ENCODE results near the gene ARID3C.

ARID3C gene

GRCh38 chr9:34644766-34645314 is 16.0 kb upstream of the ARID3C start:
- no peak for TF ChIP-seq GATA3 (IDR thresholded peaks at IDR 0.05; ENCODE audit: low read depth, low read length)
- TF ChIP-seq GATA2 (IDR thresholded peaks at IDR 0.05; ENCODE audit: low read depth, low read length), result no peak

- TF ChIP-seq GATA3 (IDR thresholded peaks at IDR 0.05; ENCODE audit: low read depth, low read length) (no peak), GATA2 (IDR thresholded peaks at IDR 0.05; ENCODE audit: low read depth, low read length) (no peak)
These were observed 13.8 kb upstream of the ARID3C start for GRCh38 chr9:34642679-34643078.

GRCh38 chr9:34638138-34638445 is 9.2 kb upstream of the ARID3C start:
- TF ChIP-seq GATA3 (IDR thresholded peaks at IDR 0.05; ENCODE audit: low read depth, low read length) (no peak), GATA2 (IDR thresholded peaks at IDR 0.05; ENCODE audit: low read depth, low read length) (no peak)

- TF ChIP-seq GATA2 (IDR thresholded peaks at IDR 0.05; ENCODE audit: low read depth, low read length) (no peak), GATA3 (IDR thresholded peaks at IDR 0.05; ENCODE audit: low read depth, low read length) (no peak)
These were observed 8.7 kb upstream of the ARID3C start, which contains the start of gene SIGMAR1 for GRCh38 chr9:34637356-34638137. Gene SIGMAR1, minus strand, starts transcription at chr9:34637787. Its CDS starts 90 bp downstream, at chr9:34637697.

GRCh38 chr9:34636791-34637355 is 8.0 kb upstream of the ARID3C start:
- no peak for TF ChIP-seq GATA2 (IDR thresholded peaks at IDR 0.05; ENCODE audit: low read depth, low read length)
- TF ChIP-seq GATA3 (IDR thresholded peaks at IDR 0.05; ENCODE audit: low read depth, low read length), result no peak

GRCh38 chr9:34635556-34635955 is 6.7 kb upstream of the ARID3C start:
- no peak for TF ChIP-seq GATA2 (IDR thresholded peaks at IDR 0.05; ENCODE audit: low read depth, low read length)
- no peak for TF ChIP-seq GATA3 (IDR thresholded peaks at IDR 0.05; ENCODE audit: low read depth, low read length)

GRCh38 chr9:34634551-34635248 is 5.8 kb upstream of the ARID3C start:
- no peak for TF ChIP-seq GATA3 (IDR thresholded peaks at IDR 0.05; ENCODE audit: low read depth, low read length)
- no peak for TF ChIP-seq GATA2 (IDR thresholded peaks at IDR 0.05; ENCODE audit: low read depth, low read length)

- TF ChIP-seq GATA3 (IDR thresholded peaks at IDR 0.05; ENCODE audit: low read depth, low read length) (no peak), GATA2 (IDR thresholded peaks at IDR 0.05; ENCODE audit: low read depth, low read length) (no peak)
These were observed 5.1 kb upstream of the ARID3C start for GRCh38 chr9:34633851-34634550.

GRCh38 chr9:34633166-34633565 is 4.3 kb upstream of the ARID3C start:
- TF ChIP-seq GATA2 (IDR thresholded peaks at IDR 0.05; ENCODE audit: low read depth, low read length) (no peak), GATA3 (IDR thresholded peaks at IDR 0.05; ENCODE audit: low read depth, low read length) (no peak)

- TF ChIP-seq GATA2 (IDR thresholded peaks at IDR 0.05; ENCODE audit: low read depth, low read length) (no peak), GATA3 (IDR thresholded peaks at IDR 0.05; ENCODE audit: low read depth, low read length) (no peak)
These were observed 1.7 kb upstream of the ARID3C start for GRCh38 chr9:34630402-34631154.

- TF ChIP-seq GATA2 (IDR thresholded peaks at IDR 0.05; ENCODE audit: low read depth, low read length) (no peak), GATA3 (IDR thresholded peaks at IDR 0.05; ENCODE audit: low read depth, low read length) (no peak)
These were observed 584 bp upstream of the ARID3C start for GRCh38 chr9:34629491-34629808.

- TF ChIP-seq GATA2 (IDR thresholded peaks at IDR 0.05; ENCODE audit: low read depth, low read length) (no peak), GATA3 (IDR thresholded peaks at IDR 0.05; ENCODE audit: low read depth, low read length) (no peak)
These were observed 880 bp downstream of the ARID3C start for GRCh38 chr9:34627716-34628655.

- no peak for TF ChIP-seq GATA3 (IDR thresholded peaks at IDR 0.05; ENCODE audit: low read depth, low read length)
- no peak for TF ChIP-seq GATA2 (IDR thresholded peaks at IDR 0.05; ENCODE audit: low read depth, low read length)
These were observed 3.7 kb downstream of the ARID3C start for GRCh38 chr9:34625186-34625486.

All from SH-SY5Y (cell line).